Measurements from ENCODE around the gene KPNA1. TPM values are rescaled to one million over a fixed set of nuclear protein-coding genes. Genes with fewer than 3 reads are reported as not detected.

Gene KPNA1
- total RNA-seq, 1 donor from 2014 or later = 86.8 TPM

DNA sequence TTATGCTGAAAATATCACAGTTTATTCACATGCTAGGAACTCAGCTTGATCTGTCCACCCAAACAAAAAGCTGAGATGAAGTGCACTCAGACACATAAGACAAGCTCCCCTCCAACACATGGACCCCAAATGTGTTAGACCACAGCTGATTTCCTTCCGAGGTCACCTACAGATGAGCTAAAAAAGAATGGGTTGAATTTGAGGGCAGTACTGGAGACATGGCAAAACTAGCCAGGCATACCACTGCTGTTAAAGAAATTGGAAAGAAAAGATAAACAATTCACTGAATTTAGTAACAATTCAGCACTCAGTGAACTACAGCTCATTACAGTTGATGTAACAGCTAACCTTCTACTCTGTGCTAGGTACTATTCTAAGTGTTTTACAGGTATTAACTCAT is 33.9 kb upstream of the KPNA1 start:
- H3K36me3 Mint-ChIP-seq (ENCODE audit: low read depth) = no peaks in the 10 kb centered on the region
- no peaks in the 10 kb centered on the region for H3K4me1 Mint-ChIP-seq
- no peaks in the 10 kb centered on the region for H3K27me3 Mint-ChIP-seq (ENCODE audit: low read depth)

DNA sequence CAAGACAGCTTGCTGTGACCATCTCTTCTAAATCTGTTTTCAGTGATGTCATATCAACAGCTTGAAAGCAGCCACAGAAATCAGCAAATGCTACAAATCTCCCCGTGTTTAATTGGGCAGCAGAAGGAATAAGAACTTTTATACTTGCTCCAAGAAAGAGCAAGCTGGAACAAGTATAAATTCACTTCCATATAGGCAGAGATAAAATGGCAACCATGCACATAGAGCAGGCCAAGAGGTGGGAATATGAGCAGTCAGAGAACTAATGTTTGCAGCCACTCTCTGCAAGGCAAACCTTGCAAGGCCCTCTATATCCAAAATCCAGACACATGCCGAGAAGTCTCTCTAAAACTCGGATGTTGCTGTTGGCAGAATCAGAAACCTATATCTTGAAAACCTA is 33.3 kb upstream of the KPNA1 start:
- Mint-ChIP-seq H3K9me3 (no peaks in the 10 kb centered on the region), H3K36me3 (ENCODE audit: low read depth) (no peaks in the 10 kb centered on the region), H3K27ac (ENCODE audit: unreplicated experiment) (no peak overlapping the region), H3K4me1 (no peaks in the 10 kb centered on the region), H3K27me3 (ENCODE audit: low read depth) (no peaks in the 10 kb centered on the region), H3K4me3 (no peak overlapping the region)
- TF ChIP-seq, protein P1, sequence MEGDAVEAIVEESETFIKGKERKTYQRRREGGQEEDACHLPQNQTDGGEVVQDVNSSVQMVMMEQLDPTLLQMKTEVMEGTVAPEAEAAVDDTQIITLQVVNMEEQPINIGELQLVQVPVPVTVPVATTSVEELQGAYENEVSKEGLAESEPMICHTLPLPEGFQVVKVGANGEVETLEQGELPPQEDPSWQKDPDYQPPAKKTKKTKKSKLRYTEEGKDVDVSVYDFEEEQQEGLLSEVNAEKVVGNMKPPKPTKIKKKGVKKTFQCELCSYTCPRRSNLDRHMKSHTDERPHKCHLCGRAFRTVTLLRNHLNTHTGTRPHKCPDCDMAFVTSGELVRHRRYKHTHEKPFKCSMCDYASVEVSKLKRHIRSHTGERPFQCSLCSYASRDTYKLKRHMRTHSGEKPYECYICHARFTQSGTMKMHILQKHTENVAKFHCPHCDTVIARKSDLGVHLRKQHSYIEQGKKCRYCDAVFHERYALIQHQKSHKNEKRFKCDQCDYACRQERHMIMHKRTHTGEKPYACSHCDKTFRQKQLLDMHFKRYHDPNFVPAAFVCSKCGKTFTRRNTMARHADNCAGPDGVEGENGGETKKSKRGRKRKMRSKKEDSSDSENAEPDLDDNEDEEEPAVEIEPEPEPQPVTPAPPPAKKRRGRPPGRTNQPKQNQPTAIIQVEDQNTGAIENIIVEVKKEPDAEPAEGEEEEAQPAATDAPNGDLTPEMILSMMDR (conservative IDR thresholded peaks at IDR 0.05) = no peak
- no peak for DNase-seq (ENCODE audit: low read depth, low spot score)

More for the DNA sequence above, 33.9 kb upstream of the KPNA1 start:
- DNase-seq (ENCODE audit: low read depth, low spot score) = no peak
- Mint-ChIP-seq H3K9me3 (no peaks in the 10 kb centered on the region), H3K4me3 (no peak overlapping the region), H3K27ac (ENCODE audit: unreplicated experiment) (no peak overlapping the region)
- TF ChIP-seq, protein P1 (conservative IDR thresholded peaks at IDR 0.05) = no peak

DNA sequence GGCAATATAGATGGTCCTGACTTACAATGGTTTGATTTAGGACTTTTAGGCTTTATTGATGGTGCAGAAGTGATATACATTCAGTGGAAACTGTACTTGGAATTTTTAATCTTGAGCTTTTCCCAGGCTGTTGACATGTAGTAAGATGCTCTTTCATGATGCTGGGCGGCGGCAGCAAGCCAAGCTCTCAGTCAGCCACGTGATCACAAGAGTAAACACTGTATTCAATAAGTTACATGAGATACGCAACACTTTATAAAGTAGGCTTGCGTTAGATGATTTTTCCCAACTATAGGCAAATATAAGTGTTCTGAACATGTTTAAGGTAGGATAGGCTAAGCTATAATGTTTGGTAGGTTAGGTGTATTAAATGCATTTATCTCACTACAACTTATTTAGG is 31.4 kb upstream of the KPNA1 start:
- no peaks in the 10 kb centered on the region for H3K9me3 Mint-ChIP-seq
- no peaks in the 10 kb centered on the region for H3K4me1 Mint-ChIP-seq
- TF ChIP-seq, protein P1 (conservative IDR thresholded peaks at IDR 0.05) = no peak
- H3K27ac Mint-ChIP-seq (ENCODE audit: unreplicated experiment) = no peak overlapping the region
- H3K27me3 Mint-ChIP-seq (ENCODE audit: low read depth) = no peaks in the 10 kb centered on the region
- H3K36me3 Mint-ChIP-seq (ENCODE audit: low read depth) = no peaks in the 10 kb centered on the region
- H3K4me3 Mint-ChIP-seq = no peak overlapping the region
- DNase-seq (ENCODE audit: low read depth, low spot score) = no peak

DNA sequence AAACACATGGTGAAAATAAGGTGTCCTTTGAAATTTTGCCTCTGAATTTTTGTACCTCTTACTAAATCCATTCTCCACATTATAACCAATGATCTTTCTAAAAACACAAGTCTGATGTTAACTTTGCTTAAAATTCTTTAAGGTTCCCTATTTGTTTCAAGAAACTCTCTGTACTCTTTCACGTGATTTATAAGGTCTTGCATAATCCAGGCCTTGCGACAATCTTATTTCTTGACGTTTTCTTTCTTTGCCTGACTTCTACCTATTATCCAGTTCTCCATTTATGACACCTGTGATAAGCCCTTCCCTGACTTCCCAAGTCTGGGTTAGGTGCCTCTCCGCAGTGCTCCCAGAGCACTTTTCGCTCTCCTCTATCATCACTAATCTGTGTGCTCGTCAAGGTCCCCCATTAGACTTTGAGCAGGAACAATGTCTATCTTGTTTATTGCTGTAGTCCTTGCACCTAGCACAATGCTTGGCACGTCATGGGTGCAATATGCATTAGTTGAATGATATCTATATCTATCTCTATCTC is 24.3 kb upstream of the KPNA1 start:
- no peak for DNase-seq (ENCODE audit: low read depth, low spot score)
- H3K27me3 Mint-ChIP-seq (ENCODE audit: low read depth) = peaks cover 8% of the 10 kb centered on the region
- TF ChIP-seq, protein P1 (conservative IDR thresholded peaks at IDR 0.05) = no peak
- no peak overlapping the region for H3K27ac Mint-ChIP-seq (ENCODE audit: unreplicated experiment)
- no peaks in the 10 kb centered on the region for H3K9me3 Mint-ChIP-seq
- no peaks in the 10 kb centered on the region for H3K36me3 Mint-ChIP-seq (ENCODE audit: low read depth)
- no peak overlapping the region for H3K4me3 Mint-ChIP-seq
- H3K4me1 Mint-ChIP-seq = no peaks in the 10 kb centered on the region

GRCh38 chr3:122536632-122537001 is 21.9 kb upstream of the KPNA1 start:
- Mint-ChIP-seq H3K27me3 (ENCODE audit: low read depth) (peaks cover 8% of the 10 kb centered on the region), H3K36me3 (ENCODE audit: low read depth) (no peaks in the 10 kb centered on the region), H3K27ac (ENCODE audit: unreplicated experiment) (no peak overlapping the region), H3K4me3 (no peak overlapping the region), H3K9me3 (no peaks in the 10 kb centered on the region), H3K4me1 (no peaks in the 10 kb centered on the region)
- no peak for DNase-seq (ENCODE audit: low read depth, low spot score)
- TF ChIP-seq, protein P1 (conservative IDR thresholded peaks at IDR 0.05) = no peak

Data from neural crest cell (in vitro differentiated cells).